Islet precursor cell (in vitro differentiated cells): ENCODE results near the gene PAPPA2.
"Not testable (repeated sequence)": the region's sequence is repeated elsewhere in the genome, so short reads cannot be mapped to it uniquely, and the experiment has no call there.

Experiments used
- DNase-seq: peaks from one replicate; pipeline ENCODE4 v3.0.0-alpha.2; 2018

Gene PAPPA2

GRCh38 chr1:176552217-176552991 is 89.4 kb downstream of the PAPPA2 start:
- no peak for DNase-seq

GRCh38 chr1:176552999-176553398 is 90.0 kb downstream of the PAPPA2 start:
- no peak for DNase-seq

DNA sequence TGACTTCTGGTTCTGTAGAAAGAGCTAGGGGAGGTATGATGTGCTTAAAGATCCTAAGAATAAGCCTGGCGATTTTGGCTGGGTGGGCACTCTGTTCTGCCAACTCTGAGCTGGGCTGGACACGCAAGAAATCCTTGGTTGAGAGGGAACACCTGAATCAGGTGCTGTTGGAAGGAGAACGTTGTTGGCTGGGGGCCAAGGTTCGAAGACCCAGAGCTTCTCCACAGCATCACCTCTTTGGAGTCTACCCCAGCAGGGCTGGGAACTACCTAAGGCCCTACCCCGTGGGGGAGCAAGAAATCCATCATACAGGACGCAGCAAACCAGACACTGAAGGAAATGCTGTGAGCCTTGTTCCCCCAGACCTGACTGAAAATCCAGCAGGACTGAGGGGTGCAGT is 93.3 kb downstream of the PAPPA2 start:
- no peak for DNase-seq

GRCh38 chr1:176557543-176558258 is 94.7 kb downstream of the PAPPA2 start:
- no peak for DNase-seq

DNA sequence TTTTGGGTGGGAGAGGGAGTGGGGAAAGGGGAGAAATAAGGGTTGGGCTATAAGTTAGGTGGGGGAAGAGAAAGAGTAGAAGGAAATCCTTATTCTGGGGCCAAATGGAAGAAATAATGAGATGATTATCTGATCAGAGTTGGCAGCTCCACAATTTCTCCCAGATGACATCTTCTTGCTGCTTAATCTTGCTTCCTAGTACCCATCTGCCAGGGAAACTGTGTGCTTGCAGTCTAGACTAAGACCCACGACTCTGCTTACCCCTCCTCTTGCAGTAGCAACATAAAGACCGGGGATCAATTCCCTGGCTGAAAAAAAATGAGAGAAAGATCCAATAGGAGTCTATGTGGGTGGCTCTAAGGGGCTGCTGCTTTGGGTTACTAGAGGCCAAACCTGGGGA is 95.6 kb downstream of the PAPPA2 start:
- no peak for DNase-seq

DNA sequence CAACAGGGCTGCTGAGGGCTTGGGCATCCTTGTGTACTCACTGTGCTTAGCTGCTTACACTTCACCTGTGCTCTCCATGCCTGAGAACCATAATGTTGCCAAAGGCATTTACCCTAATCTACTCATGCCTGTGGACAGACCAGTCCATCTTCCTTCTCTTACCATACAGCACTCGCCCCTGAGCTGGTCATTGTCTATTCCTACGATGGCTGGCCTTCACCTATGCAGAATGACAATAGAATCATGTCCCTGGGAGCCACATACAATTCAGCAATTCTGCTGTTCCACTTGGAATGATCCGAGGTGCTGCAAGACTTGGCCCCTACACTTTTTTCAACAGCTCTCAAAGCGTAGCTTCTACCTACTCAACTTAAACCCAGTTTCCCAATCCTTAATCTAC is 96.5 kb downstream of the PAPPA2 start:
- no peak for DNase-seq

DNA sequence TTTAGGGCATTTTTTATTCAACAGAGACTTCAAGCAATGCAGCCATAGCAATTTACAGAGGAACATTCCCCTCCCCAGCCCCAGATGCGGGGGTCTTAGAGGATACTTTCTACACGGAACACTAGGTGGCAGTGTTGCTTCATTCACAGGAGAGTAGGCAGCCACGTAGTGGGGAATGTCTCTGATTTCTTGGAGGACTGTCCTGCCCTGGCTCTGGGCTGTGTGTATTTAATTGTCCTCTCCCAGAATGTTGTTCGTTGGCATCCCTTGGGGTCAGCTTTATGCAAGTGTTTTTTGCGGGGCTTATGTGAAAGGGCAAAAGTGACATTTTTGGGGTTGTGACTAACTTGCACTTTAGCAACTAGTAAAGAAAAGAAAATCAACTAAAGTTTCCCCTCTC is 96.9 kb downstream of the PAPPA2 start:
- peak; percentile 79 for DNase-seq

DNA sequence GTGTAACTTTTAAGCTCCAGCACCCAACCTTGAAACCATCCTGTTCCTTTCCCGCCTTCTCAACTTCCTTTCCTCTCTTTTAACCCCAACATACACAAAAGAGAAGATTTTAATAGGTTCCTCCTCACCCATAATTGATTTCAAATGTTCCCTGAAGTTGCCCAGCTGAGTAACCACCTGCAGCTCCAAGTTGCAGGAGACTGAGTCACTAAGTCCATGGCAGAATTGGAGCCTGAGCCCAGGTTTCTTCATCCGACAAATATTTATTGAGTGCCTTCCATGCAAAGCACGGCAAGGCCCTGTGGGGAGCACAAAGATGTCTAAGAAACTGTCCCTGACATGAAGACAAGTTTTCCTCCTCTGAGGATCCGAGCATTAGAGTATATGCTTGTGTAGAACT is 97.7 kb downstream of the PAPPA2 start:
- no peak for DNase-seq

DNA sequence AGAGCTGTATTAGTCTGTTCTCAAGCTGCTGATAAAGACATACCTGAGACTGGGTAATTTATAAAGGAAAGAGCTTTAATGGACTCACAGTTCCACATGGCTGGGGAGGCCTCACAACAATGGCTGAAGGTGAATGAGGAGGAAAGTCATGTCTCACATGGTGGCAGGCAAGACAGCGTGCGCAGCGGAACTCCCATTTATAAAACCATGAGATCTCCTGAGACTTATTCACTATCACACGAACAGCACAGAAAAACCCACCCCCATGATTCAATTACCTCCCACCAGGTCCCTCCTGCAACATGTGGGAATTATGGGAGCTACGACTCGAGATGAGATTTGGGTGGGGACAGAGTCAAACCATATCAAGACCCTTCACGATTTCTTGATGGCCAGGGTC is 98.8 kb downstream of the PAPPA2 start:
- DNase-seq: not testable (repeated sequence)

GRCh38 chr1:176566004-176566975 is 103.3 kb downstream of the PAPPA2 start:
- DNase-seq: no peak

GRCh38 chr1:176567190-176567794 is 104.3 kb downstream of the PAPPA2 start:
- DNase-seq: no peak

GRCh38 chr1:176568185-176568584 is 105.2 kb downstream of the PAPPA2 start:
- no peak for DNase-seq

- no peak for DNase-seq
Measured at GRCh38 chr1:176574756-176575155, 111.8 kb downstream of the PAPPA2 start.

DNA sequence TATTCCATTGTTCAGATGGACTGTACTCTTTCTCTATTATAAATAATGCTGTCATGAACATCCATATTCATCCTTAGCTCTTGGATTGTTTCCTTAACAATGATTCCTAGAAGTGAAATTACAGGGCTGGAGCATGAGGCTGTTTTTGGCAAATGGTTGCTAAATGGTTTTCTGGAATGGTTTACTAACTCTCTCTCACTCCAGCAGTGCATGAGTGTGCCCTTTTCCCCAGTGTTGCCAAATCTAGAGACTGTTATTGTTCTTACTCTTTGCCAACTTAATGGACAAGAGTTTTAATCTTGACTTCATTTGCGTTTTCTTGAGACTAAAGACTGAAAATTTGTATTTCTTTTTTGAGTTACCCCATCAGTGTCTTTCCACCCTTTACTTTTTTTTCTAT is 113.0 kb downstream of the PAPPA2 start:
- no peak for DNase-seq

- no peak for DNase-seq
Measured at GRCh38 chr1:176576670-176577069, 113.7 kb downstream of the PAPPA2 start.

DNA sequence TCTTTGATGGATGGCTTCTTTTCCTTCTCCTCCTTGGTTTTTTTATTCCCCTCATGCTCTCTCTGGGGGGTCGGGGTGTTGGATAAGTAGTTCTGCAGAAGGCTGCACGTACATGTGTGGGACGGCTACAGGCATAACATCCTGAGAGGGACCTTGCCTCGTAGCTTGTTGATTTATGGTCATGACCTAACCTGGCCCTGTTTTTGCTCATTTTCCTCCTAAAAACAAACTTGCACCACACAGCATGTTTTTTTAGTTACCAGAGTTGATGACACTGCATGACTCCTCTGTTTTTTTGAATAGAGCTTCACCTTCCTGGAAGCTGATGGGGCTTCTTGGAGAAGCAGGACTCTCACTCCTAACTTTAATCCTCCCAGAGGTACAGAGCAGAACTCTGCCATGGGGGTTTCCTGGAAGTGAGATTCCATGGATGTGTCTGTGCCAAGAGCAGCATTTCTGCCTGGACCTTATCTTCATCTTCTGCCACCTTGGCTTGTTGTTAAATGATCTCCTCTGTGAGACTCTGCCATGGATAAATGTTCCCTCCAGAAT is 114.7 kb downstream of the PAPPA2 start:
- no peak for DNase-seq

GRCh38 chr1:176579087-176579486 is 116.1 kb downstream of the PAPPA2 start:
- DNase-seq: no peak

- no peak for DNase-seq
Measured at GRCh38 chr1:176595217-176595616, 132.2 kb downstream of the PAPPA2 start.

DNA sequence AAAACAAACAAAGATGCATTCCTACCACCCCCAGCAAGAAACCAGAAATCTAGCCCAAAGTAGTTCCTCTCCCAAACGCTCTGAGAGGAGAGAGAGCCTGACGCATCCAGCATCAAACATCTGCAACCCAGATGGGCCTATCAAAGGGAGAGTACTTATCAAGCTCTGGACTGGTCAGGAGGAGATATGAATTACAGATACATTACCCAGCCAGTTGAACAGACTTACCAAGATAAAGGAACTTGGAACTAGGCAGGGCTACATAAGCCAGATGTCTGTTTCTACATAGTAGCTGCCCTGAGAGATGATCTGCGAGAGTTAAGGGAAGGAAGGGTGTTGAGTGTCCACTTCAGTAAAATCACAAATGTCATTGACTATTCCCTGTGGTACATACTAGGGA is 138.4 kb downstream of the PAPPA2 start:
- no peak for DNase-seq

DNA sequence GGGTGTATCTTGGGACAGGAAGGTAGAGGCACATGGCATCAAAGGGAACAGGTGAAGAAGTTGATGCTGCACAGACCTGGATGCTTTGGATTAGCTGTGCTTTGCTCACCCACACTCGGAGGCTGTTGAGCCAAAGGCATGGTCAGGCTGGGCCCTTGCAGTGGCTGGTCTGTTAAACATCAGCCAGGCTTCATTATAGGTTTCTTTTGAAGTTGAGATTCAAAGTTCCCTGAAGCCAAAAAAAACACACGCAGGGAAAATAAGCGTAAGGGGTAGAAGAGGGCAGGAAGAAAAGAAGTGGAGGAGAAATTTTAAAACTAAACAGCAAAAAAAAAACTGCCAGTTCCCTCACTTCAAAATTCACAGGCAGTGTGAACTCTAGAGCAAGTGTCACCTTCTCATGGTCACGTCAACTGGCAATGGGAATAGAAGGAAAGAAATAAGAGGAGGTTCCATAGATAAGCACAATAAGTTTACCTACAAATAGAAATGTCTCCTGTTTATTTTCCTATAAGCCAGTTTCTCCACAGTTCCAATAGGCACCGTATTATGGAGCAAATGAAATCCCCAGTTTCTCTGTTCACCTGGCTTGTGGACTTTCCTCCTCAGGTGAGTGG is 139.5 kb downstream of the PAPPA2 start:
- peak; percentile 77 for DNase-seq

DNA sequence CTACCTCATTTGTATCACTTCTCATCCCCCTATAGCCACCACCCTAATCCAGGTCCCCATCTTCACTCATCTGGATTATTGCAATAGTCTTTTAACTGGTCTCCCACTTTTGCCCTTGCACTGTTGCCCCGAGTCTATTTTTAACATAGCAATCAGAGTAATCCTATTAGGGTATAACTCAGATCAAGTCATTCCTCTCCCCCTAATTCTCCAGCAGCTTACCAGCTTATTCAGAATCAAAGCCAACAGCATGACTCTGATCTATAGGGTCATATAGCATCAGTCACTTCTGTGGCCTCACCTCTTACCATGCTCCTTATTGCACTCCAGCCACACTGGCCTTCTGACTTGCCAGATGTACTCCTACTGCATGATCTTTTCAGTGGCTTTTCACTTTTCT is 140.7 kb downstream of the PAPPA2 start:
- DNase-seq: no peak

DNA sequence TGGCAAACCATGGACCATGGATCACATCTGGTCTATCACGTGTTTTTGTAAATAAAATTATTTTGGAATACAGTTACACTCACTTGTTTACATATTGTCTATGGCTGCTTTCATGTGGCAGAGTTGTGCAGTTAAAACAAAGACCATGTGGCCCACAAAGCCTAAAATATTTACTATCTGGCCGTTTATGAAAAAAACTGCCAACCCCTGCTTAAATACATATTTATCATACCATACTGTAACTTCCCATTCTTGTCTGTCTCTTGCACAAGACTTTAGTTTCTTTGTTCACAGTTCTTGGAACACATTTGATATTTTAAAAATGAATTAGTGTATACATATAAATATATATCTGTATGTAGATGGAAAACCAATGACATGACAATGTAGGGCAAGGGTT is 141.5 kb downstream of the PAPPA2 start:
- no peak for DNase-seq
